ENCODE data around the gene CASP10. TPM values are rescaled to one million over a fixed set of nuclear protein-coding genes. Genes with fewer than 3 reads are reported as not detected.

CASP10 gene
- total and polyA plus RNA-seq, 2 of the 13 experiments (the other 11 are each of a cell fraction or from before 2014, with no cell fraction given), result 22.2 to 23.8 TPM

- TF ChIP-seq ZNF891 (CRISPR knock-in tag; IDR thresholded peaks at IDR 0.05) (no peak), ZFP37 (CRISPR knock-in tag; IDR thresholded peaks at IDR 0.05; ENCODE audit: borderline replicate concordance) (no peak), ZNF484 (CRISPR knock-in tag; IDR thresholded peaks at IDR 0.05; ENCODE audit: borderline replicate concordance, low read depth) (no peak), BRD4 (CRISPR knock-in tag; IDR thresholded peaks at IDR 0.05) (0 out of 2 replicates have a peak, but pooled peaks have one; percentile 55), JUNB (CRISPR knock-in tag; IDR thresholded peaks at IDR 0.05; ENCODE audit: borderline replicate concordance) (no peak), TCF12 (IDR thresholded peaks at IDR 0.05) (no peak), TCF12 (CRISPR knock-in tag; IDR thresholded peaks at IDR 0.05) (no peak), ZNF407 (CRISPR knock-in tag; IDR thresholded peaks at IDR 0.05; ENCODE audit: not compliant biosample characterization) (no peak), ZNF580 (CRISPR knock-in tag; IDR thresholded peaks at IDR 0.05; ENCODE audit: borderline replicate concordance, low read depth) (peak; percentile 50; the same call in 1 of the 2 replicates), GLMP (CRISPR knock-in tag; IDR thresholded peaks at IDR 0.05; ENCODE audit: borderline replicate concordance) (no peak), FUBP1 (CRISPR knock-in tag; IDR thresholded peaks at IDR 0.05; ENCODE audit: borderline replicate concordance) (no peak), GTF3A (CRISPR knock-in tag; conservative IDR thresholded peaks at IDR 0.05) (no peak)
Measured at GRCh38 chr2:201257956-201258665, 75.2 kb downstream of the CASP10 start (continued).

Data from HepG2 (cell line).